Pancreas (tissue), 10 donors: Measurements from ENCODE around the gene GLT1D1. TPM values are rescaled to one million over a fixed set of nuclear protein-coding genes. Genes with fewer than 3 reads are reported as not detected.
"Not testable (repeated sequence)": the region's sequence is repeated elsewhere in the genome, so short reads cannot be mapped to it uniquely, and the experiment has no call there.

Experiments used
- ATAC-seq, 4 donors: fragments of 200-7000 bp; cut with Tn5 transposase; one replicate each; pipeline versions ENCODE4 v1.8.0 to v1.9.1; 2020; ENCODE audit warnings: mild to moderate bottlenecking in 4 of 4, moderate library complexity in 4 of 4
- DNase-seq, 6 donors: peaks; one replicate each; pipeline ENCODE4 v3.0.0-alpha.2; 2020
- FAIRE-seq: peaks from 2 replicates; lab custom pipeline; 2012; peaks lifted over from hg19 to GRCh38; lab: Jason Lieb, UNC
- H3K27ac ChIP-seq, 4 donors: fragments of 200-600 bp; sonication (generic); 1 replicate in 3 of 4; 2 replicates in 1 of 4; pipeline versions ENCODE4 v1.5.0 to v1.8.0; 2020
- H3K27me3 ChIP-seq, 4 donors: fragments of 200-600 bp; one replicate each; pipeline ENCODE4 v1.8.0; 2021
- H3K36me3 ChIP-seq, 3 donors: fragments of 200-600 bp; sonication (generic) in 1 of 3; one replicate each; pipeline versions ENCODE4 v1.5.0 to v1.8.0; 2020 to 2021
- H3K4me1 ChIP-seq, 3 donors: fragments of 200-600 bp; one replicate each; pipeline ENCODE4 v1.8.0; 2021
- H3K4me3 ChIP-seq, 4 donors: fragments of 200-600 bp; sonication (generic) in 2 of 4; one replicate each; pipeline versions ENCODE4 v1.5.0 to v1.8.0; 2020 to 2021
- H3K9me3 ChIP-seq, 4 donors: fragments of 200-600 bp; one replicate each; pipeline ENCODE4 v1.8.0; 2021
- CTCF ChIP-seq, 4 donors: fragments of 200-600 bp; sonication (generic) in 3 of 4; IDR thresholded peaks; one replicate each; pipeline versions ENCODE4 v1.5.0 to v1.8.0; 2021; ENCODE audit warnings: antibody characterized with exemption in 4 of 4
- WGBS, 2 donors: extraction: QIAGEN DNeasy Blood & Tissue Kit; methylation state at CpG; one replicate each; pipeline ENCODE4 v1.1.7; 2013; 5-methylcytosine and 5-hydroxymethylcytosine counted together
- intact Hi-C, 3 donors: fragments of 100-400 bp; cut with DNase I; formaldehyde crosslinking; loops; one replicate each; pipeline versions ENCODE4 v1.11.1 to v1.14.2; 2022
- polyA plus RNA-seq, 2 donors: library from polyadenylated mRNA; stranded (reverse); fragments of 200-250 nt; gene quantifications; one replicate each; pipeline ENCODE4 v1.2.3, GENCODE V29; 2013
- total RNA-seq, 6 donors: library from RNA; stranded (reverse); fragmentation: NEBNext Ultra II Directional in 4 of 6; extraction: Animal tissue kit (Norgen Biotek cat#: 25700) in 4 of 6; gene quantifications; one replicate each; pipeline versions ENCODE4 v1.2.1 to v1.2.4, GENCODE V29; 2021 to 2023
- donor health status: healthy with polysubstance abuse.
- donor health status: DM: no; HTN: no; CAD: no; lungs with moderate emphysema.
- donor health status: DM: no; HTN: no; CAD: no.
- donor health status: control.
- donor health status: control.
- donor health status: Bipolar disorder and iron deficiency.
- donor health status: DM: yes; HTN: yes; CAD: no.
- donor health status: DM: no; HTN: no; CAD: no.
- donor health status: DM: no; HTN: no; CAD: no.
- donor health status: DM: yes; HTN: yes; CAD: no.

The GLT1D1 gene
- total RNA-seq: under 1 TPM; 0.12 to 0.95 (median 0.26) TPM
- polyA plus RNA-seq: 1 to 10 TPM in 1 of 2 donors, under 1 TPM in 1; 0.27 to 1.3 TPM

GRCh38 chr12:128852885-128853599, at the start of gene GLT1D1:
TSS of gene GLT1D1 (plus strand) at chr12:128853478. CDS start at chr12:128853582, 104 bp downstream.
- Histone ChIP-seq H3K27ac (peak within 1 kb of the TSS in 1 of 4 donors; percentile 22), H3K4me3 (peak within 1 kb of the TSS in 1 of 4 donors; percentile 29), H3K36me3 (no peaks in the 10 kb centered on the region), H3K27me3 (peaks cover 0 to 13% (median 0%) of the 10 kb centered on the region in 4 donors), H3K9me3 (no peaks in the 10 kb centered on the region), H3K4me1 (no peaks in the 10 kb centered on the region)
- FAIRE-seq: no peak
- intact Hi-C loops: no loop called here
- 22 to 35% methylated on average over 33 to 56 of the region's 56 CpGs for WGBS, 2 donors
- no peak for ATAC-seq
- DNase-seq: peak in 1 of 6 donors; percentile 65
- no peak for TF ChIP-seq CTCF (IDR thresholded peaks at IDR 0.05)

- ATAC-seq: no peak
- no peaks in the 10 kb centered on the region for H3K4me1 ChIP-seq
- no peak for TF ChIP-seq CTCF (IDR thresholded peaks at IDR 0.05)
- H3K36me3 ChIP-seq: peaks cover 0 to 38% (median 0%) of the 10 kb centered on the region in 3 donors
- no peak for DNase-seq
- H3K4me3 ChIP-seq: no peak overlapping the region
- H3K9me3 ChIP-seq: no peaks in the 10 kb centered on the region
- intact Hi-C loops: no loop called here
- 98 to 99% methylated on average over 9 of the region's 9 CpGs for WGBS, 2 donors
- no peaks in the 10 kb centered on the region for H3K27me3 ChIP-seq
- H3K27ac ChIP-seq: no peak overlapping the region
- FAIRE-seq: no peak
Measured at GRCh38 chr12:128803788-128804187, 49.5 kb upstream of the GLT1D1 start.

GRCh38 chr12:128804762-128805161, 48.5 kb upstream of the GLT1D1 start:
- TF ChIP-seq CTCF (IDR thresholded peaks at IDR 0.05): no peak
- peaks cover 0 to 31% (median 0%) of the 10 kb centered on the region in 3 donors for H3K36me3 ChIP-seq
- intact Hi-C loops: no loop called here
- FAIRE-seq (no peak), DNase-seq (no peak), ATAC-seq (no peak)
- no peaks in the 10 kb centered on the region for H3K9me3 ChIP-seq
- WGBS, 2 donors: 97 to 99% methylated on average over 8 of the region's 8 CpGs
- H3K4me1 ChIP-seq: peaks cover 0 to under 1% (median 0%) of the 10 kb centered on the region in 3 donors
- H3K27ac ChIP-seq: no peak overlapping the region
- no peak overlapping the region for H3K4me3 ChIP-seq
- H3K27me3 ChIP-seq: no peaks in the 10 kb centered on the region

GRCh38 chr12:128805406-128805805, 47.9 kb upstream of the GLT1D1 start:
- H3K4me3 ChIP-seq, H3K27me3 ChIP-seq, H3K9me3 ChIP-seq, FAIRE-seq, DNase-seq, H3K27ac ChIP-seq, ATAC-seq, intact Hi-C loops, H3K4me1 ChIP-seq: not testable (repeated sequence)
- 98 to 99% methylated on average over 5 of the region's 5 CpGs for WGBS, 2 donors
- peaks cover 0 to 26% (median 0%) of the 10 kb centered on the region in 3 donors for H3K36me3 ChIP-seq

- TF ChIP-seq CTCF (IDR thresholded peaks at IDR 0.05): no peak
- ATAC-seq (no peak), FAIRE-seq (no peak), DNase-seq (no peak)
- intact Hi-C loops: no loop called here
- H3K4me1 ChIP-seq: peaks cover 4 to 18% (median 10%) of the 10 kb centered on the region in 3 donors
- no peaks in the 10 kb centered on the region for H3K9me3 ChIP-seq
- H3K36me3 ChIP-seq: peaks cover 0 to 22% (median 0%) of the 10 kb centered on the region in 3 donors
- H3K27ac ChIP-seq: no peak overlapping the region
- H3K4me3 ChIP-seq: no peak overlapping the region
- H3K27me3 ChIP-seq: no peaks in the 10 kb centered on the region
- WGBS, 2 donors: 89 to 90% methylated on average over 9 of the region's 9 CpGs
Measured at GRCh38 chr12:128806573-128806972, 46.7 kb upstream of the GLT1D1 start.
